NCI-H128 (cell line): Measurements from ENCODE around the gene CS.

Experiments
- DNase-seq: peaks from one replicate; lab custom pipeline; 2025; ENCODE audit not compliant: unreplicated experiment; lab: John Stamatoyannopoulos, UW

The CS gene

DNA sequence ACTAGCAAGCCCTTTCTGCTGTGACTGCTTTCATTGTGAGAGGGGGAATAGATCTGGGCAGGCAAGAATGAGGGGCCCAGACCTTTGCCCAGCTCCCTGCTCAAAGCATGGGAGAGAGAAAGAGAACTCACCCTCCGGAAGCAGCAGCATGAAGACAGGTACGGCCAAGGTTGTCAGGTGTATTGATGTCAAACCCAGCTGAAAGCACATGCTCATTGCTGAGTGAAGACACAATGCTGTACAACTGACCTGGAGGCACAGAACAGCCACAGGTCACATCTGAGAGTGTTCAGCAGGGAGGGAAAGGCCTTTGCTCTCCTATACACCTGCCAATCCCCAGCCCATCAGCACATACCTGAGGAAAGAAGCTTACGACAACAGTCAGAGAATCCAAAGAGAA is 47.5 kb downstream of the CS start:
- no peak for DNase-seq

DNA sequence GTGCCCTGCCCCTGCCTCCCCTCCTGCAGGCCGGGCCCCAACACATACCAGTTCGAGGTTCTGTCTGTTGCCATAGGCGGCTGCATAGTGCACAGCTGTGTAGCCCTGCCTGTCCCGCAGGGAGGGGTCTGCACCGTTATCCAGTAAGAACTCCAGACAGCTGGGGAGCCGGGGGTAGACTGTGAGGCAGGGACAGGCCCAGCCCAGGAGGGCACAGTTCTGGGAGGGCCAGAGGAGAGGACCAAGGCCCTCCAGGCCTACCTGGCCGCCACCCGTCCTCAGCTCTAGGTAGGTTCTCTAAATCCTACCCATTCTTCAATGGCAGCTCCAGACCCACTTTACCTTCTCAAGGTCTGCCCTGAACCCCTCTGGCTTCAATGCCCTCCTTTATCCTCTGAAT is 51.4 kb downstream of the CS start:
- no peak for DNase-seq

- no peak for DNase-seq
Measured at GRCh38 chr12:56247923-56248322, 52.2 kb downstream of the CS start.

DNA sequence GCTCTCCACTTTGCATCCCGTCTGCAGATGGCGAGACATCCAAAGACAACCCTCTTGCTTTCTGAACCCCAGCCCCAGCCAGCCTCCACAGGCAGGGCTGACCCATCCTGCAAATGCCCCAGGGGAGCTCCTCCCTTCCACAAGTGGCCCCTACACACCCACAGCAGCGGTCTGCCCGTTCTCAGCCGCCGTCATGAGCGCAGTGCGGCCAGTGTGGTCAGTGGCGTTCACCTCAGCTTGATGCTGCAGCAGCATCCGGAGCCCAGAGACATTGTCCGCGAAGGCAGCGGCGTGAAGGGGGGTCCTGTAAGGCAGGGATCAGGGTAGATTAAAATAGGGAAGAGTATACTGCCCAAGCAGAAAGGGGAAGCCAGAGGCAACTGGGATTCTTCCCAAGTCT is 55.6 kb downstream of the CS start:
- DNase-seq, result no peak

DNA sequence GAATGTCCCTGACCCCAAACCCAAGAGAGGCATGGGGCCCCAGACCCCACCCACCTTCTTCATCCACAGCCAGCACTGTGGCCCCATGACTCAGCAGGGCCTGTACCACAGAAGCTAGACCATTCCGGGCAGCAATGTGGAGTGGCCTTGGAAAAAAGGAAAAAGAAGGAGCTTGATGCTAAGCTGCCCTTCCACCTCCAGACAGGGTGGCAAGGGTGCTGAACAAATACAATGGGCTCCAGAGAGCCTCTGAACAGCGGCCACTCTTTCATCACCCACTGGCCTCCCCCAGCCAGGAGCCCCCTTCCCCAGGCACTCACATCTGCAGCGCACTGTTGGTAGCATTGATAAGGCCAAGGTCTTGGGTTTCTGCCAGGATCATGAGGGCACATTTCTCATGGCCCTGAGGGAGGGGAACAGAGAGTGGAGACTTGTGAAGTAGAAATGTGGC is 56.4 kb downstream of the CS start:
- no peak for DNase-seq

- DNase-seq, result no peak
Measured at GRCh38 chr12:56242986-56243385, 57.1 kb downstream of the CS start.

GRCh38 chr12:56241424-56242303 is 58.5 kb downstream of the CS start:
- DNase-seq, result no peak

DNA sequence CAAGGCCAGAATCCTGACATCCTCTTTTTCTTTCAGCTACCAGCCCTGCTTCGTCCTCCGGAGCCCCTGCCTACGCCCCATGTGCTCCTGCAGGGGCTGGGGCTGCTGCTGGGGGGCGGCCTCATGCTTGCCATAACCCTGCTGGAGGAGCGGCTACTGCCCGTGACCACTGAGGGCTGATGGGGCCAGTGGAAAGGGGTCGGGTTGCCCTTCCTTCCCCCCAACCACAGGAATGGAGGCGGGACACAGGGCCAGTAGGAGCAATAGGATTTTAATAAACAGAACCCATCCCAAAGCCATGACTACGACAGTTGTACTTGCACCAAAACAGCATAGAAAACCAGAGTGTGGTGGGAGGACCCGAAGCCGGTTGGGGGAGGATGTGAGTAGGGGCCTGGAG is 62.6 kb downstream of the CS start:
- no peak for DNase-seq

DNA sequence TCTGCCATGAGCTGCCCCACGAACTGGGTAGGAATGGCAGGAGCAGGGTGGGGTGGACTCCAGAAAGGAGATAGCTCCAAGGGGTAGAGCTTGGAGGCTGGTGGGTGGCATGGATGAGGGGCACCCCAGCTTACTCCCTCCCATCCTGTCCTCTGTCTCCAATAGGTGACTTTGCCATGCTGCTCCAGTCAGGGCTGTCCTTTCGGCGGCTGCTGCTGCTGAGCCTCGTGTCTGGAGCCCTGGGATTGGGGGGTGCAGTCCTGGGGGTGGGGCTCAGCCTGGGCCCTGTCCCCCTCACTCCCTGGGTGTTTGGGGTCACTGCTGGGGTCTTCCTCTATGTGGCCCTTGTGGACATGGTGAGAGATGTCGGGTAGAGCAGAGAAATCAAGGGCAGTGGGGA is 63.1 kb downstream of the CS start:
- DNase-seq, result no peak

DNA sequence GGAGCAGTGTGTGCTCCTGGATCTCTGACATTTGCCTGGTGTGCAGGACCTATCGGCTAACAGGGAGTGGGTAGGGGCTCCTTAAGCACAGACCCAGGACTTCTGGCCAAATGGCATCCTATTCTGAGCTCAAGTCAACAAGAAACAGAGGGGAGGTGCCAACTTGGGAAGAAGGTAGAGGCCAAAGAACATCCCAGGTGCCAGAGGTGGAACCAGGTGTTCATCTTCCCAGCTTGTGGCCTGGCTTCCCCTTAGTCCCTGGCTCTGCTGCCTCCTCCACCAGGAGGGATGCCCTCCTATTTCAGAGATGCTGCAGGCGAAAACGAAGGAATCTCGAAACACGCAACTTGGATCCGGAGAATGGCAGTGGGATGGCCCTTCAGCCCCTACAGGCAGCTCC is 64.0 kb downstream of the CS start:
- DNase-seq, result no peak

DNA sequence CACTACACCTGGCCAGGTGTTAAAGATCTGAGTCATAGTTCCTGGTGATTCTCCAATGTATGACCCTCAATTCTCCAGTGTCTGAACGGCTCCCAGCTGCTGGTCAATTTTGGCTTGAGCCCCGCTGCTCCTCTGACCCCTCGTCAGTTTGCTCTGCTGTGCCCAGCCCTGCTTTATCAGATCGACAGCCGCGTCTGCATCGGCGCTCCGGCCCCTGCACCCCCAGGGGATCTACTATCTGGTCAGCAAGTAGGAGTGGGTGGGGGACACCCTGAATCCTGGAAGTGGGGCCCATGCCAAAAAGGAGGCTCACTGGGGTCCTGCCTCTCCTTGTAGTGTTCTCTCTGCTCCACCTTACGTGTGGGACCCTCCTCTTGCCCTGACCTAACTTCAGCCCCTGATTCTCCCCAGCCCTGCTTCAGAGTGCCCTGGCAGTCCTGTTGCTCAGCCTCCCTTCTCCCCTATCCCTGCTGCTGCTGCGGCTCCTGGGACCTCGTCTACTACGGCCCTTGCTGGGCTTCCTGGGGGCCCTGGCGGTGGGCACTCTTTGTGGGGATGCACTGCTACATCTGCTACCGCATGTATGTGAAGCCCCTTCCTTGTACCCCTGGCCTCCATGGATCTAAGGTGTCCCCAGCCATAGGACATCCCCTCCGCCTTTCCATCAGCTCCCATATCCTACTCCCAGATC is 65.2 kb downstream of the CS start:
- no peak for DNase-seq

- no peak for DNase-seq
Measured at GRCh38 chr12:56231184-56231582, 68.9 kb downstream of the CS start.

GRCh38 chr12:56230432-56231183 is 69.5 kb downstream of the CS start:
- no peak for DNase-seq

- DNase-seq, result no peak
Measured at GRCh38 chr12:56229916-56230431, 70.2 kb downstream of the CS start, which contains the start of gene SLC39A5. Gene SLC39A5 (plus strand): TSS chr12:56230051. CDS start chr12:56231275, 1,224 bp downstream.

DNA sequence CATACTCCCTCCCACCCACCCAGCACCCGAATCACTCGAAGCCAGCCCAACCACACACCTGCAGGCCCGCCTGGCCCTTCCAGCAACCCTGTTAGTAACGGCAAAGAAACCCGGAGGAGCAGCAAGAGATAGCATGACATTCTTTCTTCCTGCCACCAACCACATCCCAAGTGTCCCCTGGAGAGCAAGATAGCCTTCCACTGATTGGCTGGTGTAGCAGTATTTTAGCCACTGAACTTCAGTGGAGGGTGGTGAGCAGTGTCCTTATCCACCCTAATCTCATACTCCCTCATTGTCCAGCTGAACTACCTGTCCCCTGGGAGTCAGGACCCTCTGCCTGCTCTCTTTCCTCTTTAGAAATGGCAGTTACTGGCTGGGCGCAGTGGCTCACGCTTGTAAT is 71.0 kb downstream of the CS start:
- no peak for DNase-seq

DNA sequence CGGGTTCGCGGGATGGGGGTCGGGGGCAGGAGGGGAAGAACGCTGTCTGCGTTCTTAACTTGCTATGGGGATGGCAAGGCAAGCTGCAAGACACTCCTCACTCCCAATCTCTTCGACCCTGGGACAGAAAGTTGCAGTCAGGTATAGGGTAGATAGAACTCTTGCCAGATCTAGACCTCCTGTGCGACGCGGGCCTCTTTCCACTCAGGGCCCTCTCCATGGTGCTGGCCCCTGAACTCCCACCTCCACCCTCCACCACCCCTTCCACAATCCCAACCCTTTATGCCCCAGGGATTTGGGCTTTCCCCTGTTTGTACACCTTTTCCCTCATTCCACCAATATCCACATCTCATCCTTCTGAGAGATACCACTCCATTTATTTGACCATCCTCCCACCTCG is 75.2 kb downstream of the CS start:
- DNase-seq, result no peak

GRCh38 chr12:56224102-56224701 is 75.9 kb downstream of the CS start, which contains the start of gene NABP2:
Gene NABP2 (plus strand): TSS chr12:56224342. CDS start chr12:56224857, 515 bp downstream.
- peak; percentile 94 for DNase-seq

DNA sequence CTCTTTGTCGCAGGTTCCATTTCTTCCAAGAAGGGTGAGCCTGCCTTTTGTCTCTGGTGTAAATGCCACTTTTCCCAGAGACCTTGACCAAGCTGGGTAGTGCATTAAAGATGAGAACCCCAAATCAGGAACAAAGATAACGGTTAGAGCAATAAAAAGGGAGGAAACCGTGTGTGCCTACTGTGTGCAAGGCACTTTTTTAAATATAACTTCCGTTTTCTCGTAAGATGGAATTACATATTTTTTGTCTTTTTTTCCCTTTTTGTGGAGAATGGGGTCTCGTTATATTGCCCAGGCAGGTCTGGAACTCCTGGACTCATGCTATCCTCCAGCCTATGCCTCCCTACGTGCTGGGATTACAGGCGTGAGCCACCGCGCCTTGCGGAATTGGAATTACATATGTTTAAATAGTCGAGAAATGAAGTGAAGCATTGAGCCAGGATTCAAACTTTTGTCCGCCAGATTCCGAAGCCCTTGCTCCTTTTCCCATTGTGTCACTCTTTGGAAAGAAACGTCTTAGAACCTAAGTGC is 76.5 kb downstream of the CS start:
- no peak for DNase-seq

DNA sequence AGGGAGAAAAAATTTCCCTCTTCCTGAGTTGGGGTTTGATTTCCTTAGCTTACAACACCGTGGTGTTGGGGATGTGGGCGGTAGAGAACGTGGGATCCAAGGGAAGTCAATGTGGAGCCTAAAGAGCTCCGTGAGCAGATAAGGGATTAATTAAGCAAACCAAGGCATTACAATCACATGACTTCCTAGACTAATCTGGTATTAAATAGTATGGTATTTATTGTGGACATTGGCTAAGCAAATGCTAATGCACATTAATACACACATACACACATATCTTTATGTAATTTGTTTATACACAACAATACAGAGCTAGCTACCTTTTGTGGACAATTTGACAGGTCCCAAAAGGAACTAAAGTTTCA is 77.6 kb downstream of the CS start:
- no peak for DNase-seq

GRCh38 chr12:56221757-56222530 is 78.2 kb downstream of the CS start, which contains the start of gene RNF41:
Gene RNF41 (minus strand): TSS chr12:56221922. CDS start chr12:56214047, 7,875 bp downstream.
- peak; percentile 92 for DNase-seq
